Measurements from ENCODE around the gene PLPPR1.

DNA sequence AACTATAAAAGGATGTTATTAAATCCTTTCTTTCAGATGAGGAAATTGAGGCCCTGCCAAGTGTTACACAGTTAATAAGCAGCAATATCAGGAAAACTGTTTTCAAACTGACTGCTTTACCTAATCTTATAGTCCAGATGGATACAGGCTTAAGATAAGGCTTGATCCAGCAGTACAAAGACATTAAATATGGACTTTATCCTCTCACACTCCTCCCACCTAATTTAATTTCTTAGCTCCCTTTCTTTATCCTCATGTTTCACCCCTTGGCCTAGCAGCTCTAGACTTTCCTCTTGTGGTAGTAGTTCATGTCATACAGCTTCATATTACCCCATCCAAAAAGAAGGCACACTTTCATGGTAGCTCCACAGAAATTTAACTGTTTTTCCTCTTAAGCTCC is 191.8 kb downstream of the PLPPR1 start:
- TF ChIP-seq, protein P1, sequence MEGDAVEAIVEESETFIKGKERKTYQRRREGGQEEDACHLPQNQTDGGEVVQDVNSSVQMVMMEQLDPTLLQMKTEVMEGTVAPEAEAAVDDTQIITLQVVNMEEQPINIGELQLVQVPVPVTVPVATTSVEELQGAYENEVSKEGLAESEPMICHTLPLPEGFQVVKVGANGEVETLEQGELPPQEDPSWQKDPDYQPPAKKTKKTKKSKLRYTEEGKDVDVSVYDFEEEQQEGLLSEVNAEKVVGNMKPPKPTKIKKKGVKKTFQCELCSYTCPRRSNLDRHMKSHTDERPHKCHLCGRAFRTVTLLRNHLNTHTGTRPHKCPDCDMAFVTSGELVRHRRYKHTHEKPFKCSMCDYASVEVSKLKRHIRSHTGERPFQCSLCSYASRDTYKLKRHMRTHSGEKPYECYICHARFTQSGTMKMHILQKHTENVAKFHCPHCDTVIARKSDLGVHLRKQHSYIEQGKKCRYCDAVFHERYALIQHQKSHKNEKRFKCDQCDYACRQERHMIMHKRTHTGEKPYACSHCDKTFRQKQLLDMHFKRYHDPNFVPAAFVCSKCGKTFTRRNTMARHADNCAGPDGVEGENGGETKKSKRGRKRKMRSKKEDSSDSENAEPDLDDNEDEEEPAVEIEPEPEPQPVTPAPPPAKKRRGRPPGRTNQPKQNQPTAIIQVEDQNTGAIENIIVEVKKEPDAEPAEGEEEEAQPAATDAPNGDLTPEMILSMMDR (IDR thresholded peaks at IDR 0.05), result no peak
- TF ChIP-seq POLR2A (IDR thresholded peaks at IDR 0.05) (no peak), EP300 (IDR thresholded peaks at IDR 0.05; ENCODE audit: low read depth) (no peak)

Data from transverse colon (tissue), 3 donors.